Osteocyte (in vitro differentiated cells): Measurements from ENCODE around the gene USP44. TPM values are rescaled to one million over a fixed set of nuclear protein-coding genes. Genes with fewer than 3 reads are reported as not detected.

Experiments
- DNase-seq: peaks from one replicate; pipeline ENCODE4 v3.0.0; 2021; ENCODE audit warnings: mixed read lengths; ENCODE audit not compliant: unreplicated experiment; ENCODE audit errors: extremely low spot score
- H3K27ac Mint-ChIP-seq: one replicate; pipeline ENCODE4 v1.8.0; 2021; ENCODE audit warnings: mild to moderate bottlenecking, mixed read lengths; ENCODE audit not compliant: unreplicated experiment
- H3K27me3 Mint-ChIP-seq: one replicate; pipeline ENCODE4 v1.8.0; 2021; ENCODE audit warnings: mixed read lengths; ENCODE audit not compliant: unreplicated experiment
- H3K36me3 Mint-ChIP-seq: one replicate; pipeline ENCODE4 v1.8.0; 2021; ENCODE audit warnings: mixed read lengths; ENCODE audit not compliant: unreplicated experiment
- H3K4me1 Mint-ChIP-seq: one replicate; pipeline ENCODE4 v1.8.0; 2021; ENCODE audit warnings: mixed read lengths; ENCODE audit not compliant: unreplicated experiment
- H3K4me3 Mint-ChIP-seq: one replicate; pipeline ENCODE4 v1.8.0; 2021; ENCODE audit warnings: mild to moderate bottlenecking, moderate library complexity, mixed read lengths; ENCODE audit not compliant: unreplicated experiment
- H3K9me3 Mint-ChIP-seq: one replicate; pipeline ENCODE4 v1.8.0; 2021; ENCODE audit warnings: mixed read lengths; ENCODE audit not compliant: unreplicated experiment
- CTCF ChIP-seq: fragments of 200-600 bp; sonication (generic); IDR thresholded peaks from 2 replicates; pipeline ENCODE4 v1.5.0; 2021; ENCODE audit warnings: antibody characterized with exemption, mild to moderate bottlenecking, moderate library complexity
- total RNA-seq: library from RNA; stranded (reverse); gene quantifications from 2 replicates; pipeline ENCODE4 v1.2.1, GENCODE V29; 2021

Gene USP44
- total RNA-seq, 1 donor from 2014 or later = 0.73 TPM

GRCh38 chr12:95545303-95545702 lies 6.0 kb downstream of the USP44 start:
- DNase-seq = no peak
- peaks cover 7% of the 10 kb centered on the region for H3K4me1 Mint-ChIP-seq
- TF ChIP-seq CTCF = no peak
- H3K9me3 Mint-ChIP-seq = peaks cover 7% of the 10 kb centered on the region
- H3K27me3 Mint-ChIP-seq = peaks cover 53% of the 10 kb centered on the region
- H3K27ac Mint-ChIP-seq = no peak overlapping the region
- no peak overlapping the region for H3K4me3 Mint-ChIP-seq
- peaks cover 3% of the 10 kb centered on the region for H3K36me3 Mint-ChIP-seq

DNA sequence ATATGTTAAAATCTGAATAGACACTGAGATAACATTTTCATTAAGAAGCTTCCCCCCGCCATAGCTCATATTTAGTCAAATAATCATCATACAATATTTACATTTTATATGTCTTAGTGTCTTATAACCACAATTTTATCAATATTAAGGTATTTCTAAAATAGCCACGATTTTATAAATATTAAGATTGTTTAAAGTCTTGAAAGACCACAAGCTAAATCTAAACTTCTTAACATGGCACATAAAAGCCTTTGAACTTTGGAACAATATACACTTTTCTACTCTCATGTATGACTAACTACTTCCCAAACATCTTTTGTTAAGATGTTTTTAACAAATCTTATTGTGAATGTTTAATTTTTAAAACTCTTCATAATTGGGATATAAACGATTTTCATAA lies 6.5 kb downstream of the USP44 start:
- DNase-seq = no peak
- peaks cover 7% of the 10 kb centered on the region for H3K9me3 Mint-ChIP-seq
- peaks cover 7% of the 10 kb centered on the region for H3K4me1 Mint-ChIP-seq
- H3K36me3 Mint-ChIP-seq = peaks cover 3% of the 10 kb centered on the region
- TF ChIP-seq CTCF = no peak
- H3K27ac Mint-ChIP-seq = no peak overlapping the region
- peaks cover 55% of the 10 kb centered on the region for H3K27me3 Mint-ChIP-seq
- H3K4me3 Mint-ChIP-seq = no peak overlapping the region

DNA sequence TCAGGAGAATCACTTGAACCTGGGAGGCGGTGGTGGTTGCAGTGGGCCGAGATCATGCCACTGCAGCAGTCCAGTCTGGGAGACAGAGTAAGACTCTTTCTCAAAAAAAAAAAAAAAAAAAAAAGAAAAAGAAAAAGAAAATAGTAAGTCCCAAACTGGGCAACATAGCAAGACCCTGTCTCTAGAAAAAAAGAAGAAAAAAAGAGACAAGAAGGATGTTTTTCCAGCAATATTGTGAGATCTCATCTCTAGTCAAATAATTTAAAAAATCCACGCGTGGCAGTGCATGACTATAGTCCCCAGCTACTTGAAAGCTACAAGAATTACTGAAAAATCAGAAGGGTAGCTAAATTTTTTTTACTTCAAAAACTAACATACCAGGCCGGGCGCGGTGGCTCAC lies 8.0 kb downstream of the USP44 start:
- TF ChIP-seq CTCF = no peak
- Mint-ChIP-seq H3K36me3 (no peaks in the 10 kb centered on the region), H3K4me1 (peaks cover 7% of the 10 kb centered on the region), H3K27me3 (peaks cover 59% of the 10 kb centered on the region), H3K27ac (no peak overlapping the region), H3K4me3 (no peak overlapping the region), H3K9me3 (no peaks in the 10 kb centered on the region)
- no peak for DNase-seq

GRCh38 chr12:95541436-95541835 lies 9.8 kb downstream of the USP44 start:
- Mint-ChIP-seq H3K9me3 (no peaks in the 10 kb centered on the region), H3K27me3 (peaks cover 44% of the 10 kb centered on the region), H3K27ac (no peak overlapping the region), H3K4me1 (no peaks in the 10 kb centered on the region), H3K4me3 (no peak overlapping the region), H3K36me3 (no peaks in the 10 kb centered on the region)
- no peak for DNase-seq
- TF ChIP-seq CTCF = no peak

DNA sequence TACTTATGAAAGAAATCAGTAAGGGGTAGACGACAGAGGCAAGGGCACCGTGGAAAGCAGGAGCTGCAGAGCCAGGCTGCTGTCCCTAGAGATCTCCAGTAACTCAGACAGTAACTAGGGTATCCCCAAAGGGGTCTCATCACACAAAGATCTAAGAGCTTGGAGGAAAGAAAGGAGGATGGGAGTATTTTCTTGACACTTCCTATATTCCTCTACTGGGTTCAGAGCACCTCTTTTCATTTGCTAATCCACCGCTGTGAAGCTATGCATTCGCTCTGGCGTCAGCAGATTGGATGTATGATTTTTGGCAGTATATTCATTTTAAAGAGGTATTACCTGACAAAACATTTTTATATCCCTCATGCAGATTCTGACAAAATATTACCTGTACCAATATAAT lies 12.6 kb downstream of the USP44 start:
- no peak overlapping the region for H3K4me3 Mint-ChIP-seq
- no peak for DNase-seq
- H3K36me3 Mint-ChIP-seq = no peaks in the 10 kb centered on the region
- H3K9me3 Mint-ChIP-seq = no peaks in the 10 kb centered on the region
- peaks cover 25% of the 10 kb centered on the region for H3K27me3 Mint-ChIP-seq
- TF ChIP-seq CTCF = no peak
- H3K4me1 Mint-ChIP-seq = peaks cover 2% of the 10 kb centered on the region
- no peak overlapping the region for H3K27ac Mint-ChIP-seq
